WTC11 (cell line): ENCODE results near the gene FNDC1.

Source experiments
- CTCF ChIP-seq: fragments of 200-600 bp; IDR thresholded peaks from 2 replicates; pipeline ENCODE4 v1.8.0; 2022; ENCODE audit warnings: antibody characterized with exemption
- E2F5 ChIP-seq: sonication (generic); formaldehyde crosslinking; IDR thresholded peaks from 2 replicates; pipeline ENCODE4 v1.8.1; 2022; ENCODE audit warnings: mild to moderate bottlenecking, moderate library complexity, missing genetic modification reagents

- TF ChIP-seq E2F5, result no peak
- TF ChIP-seq CTCF, result no peak
These were observed 86.9 kb downstream of the FNDC1 start for GRCh38 chr6:159256128-159256527.
